GM21423 (cell line): ENCODE results near the gene RIOX2.
"Not testable (repeated sequence)": the region's sequence is repeated elsewhere in the genome, so short reads cannot be mapped to it uniquely, and the experiment has no call there.

Experiments
- ATAC-seq: cut with Tn5 transposase; IDR thresholded peaks from one replicate; pipeline ENCODE4 v1.9.1; 2021; ENCODE audit warnings: mild to moderate bottlenecking, moderate library complexity; ENCODE audit not compliant: unreplicated experiment

RIOX2 gene

GRCh38 chr3:97971679-97972567, at the start of gene RIOX2:
RIOX2 (minus strand) TSS chr3:97972431; CDS start chr3:97967593, 4,838 bp downstream.
- peak; percentile 86 for ATAC-seq

GRCh38 chr3:98020412-98020811, 48.2 kb upstream of the RIOX2 start:
- no peak for ATAC-seq

GRCh38 chr3:98018301-98018700, 46.1 kb upstream of the RIOX2 start:
- no peak for ATAC-seq

- ATAC-seq: no peak
Observed at GRCh38 chr3:98014268-98014585, 42.0 kb upstream of the RIOX2 start.

GRCh38 chr3:98013411-98014267, 41.4 kb upstream of the RIOX2 start:
- no peak for ATAC-seq

- no peak for ATAC-seq
Observed at GRCh38 chr3:98012979-98013378, 40.7 kb upstream of the RIOX2 start.

- not testable (repeated sequence) for ATAC-seq
Observed at GRCh38 chr3:98010883-98011449, 38.7 kb upstream of the RIOX2 start.

- no peak for ATAC-seq
Observed at GRCh38 chr3:98010194-98010882, 38.1 kb upstream of the RIOX2 start.

- peak; percentile 52 for ATAC-seq
Observed at GRCh38 chr3:98008855-98009254, 36.6 kb upstream of the RIOX2 start.

- no peak for ATAC-seq
Observed at GRCh38 chr3:98005438-98005837, 33.2 kb upstream of the RIOX2 start.

GRCh38 chr3:98004721-98005120, 32.5 kb upstream of the RIOX2 start:
- no peak for ATAC-seq

GRCh38 chr3:98003306-98003969, 31.2 kb upstream of the RIOX2 start:
- ATAC-seq: peak; percentile 69

- ATAC-seq: no peak
Observed at GRCh38 chr3:98002717-98003116, 30.5 kb upstream of the RIOX2 start.

- no peak for ATAC-seq
Observed at GRCh38 chr3:97999994-98000393, 27.8 kb upstream of the RIOX2 start.

GRCh38 chr3:97999103-97999502, 26.9 kb upstream of the RIOX2 start:
- no peak for ATAC-seq

- no peak for ATAC-seq
Observed at GRCh38 chr3:97996988-97997387, 24.8 kb upstream of the RIOX2 start.

GRCh38 chr3:97994328-97994945, 22.2 kb upstream of the RIOX2 start:
- no peak for ATAC-seq

GRCh38 chr3:97993526-97993925, 21.3 kb upstream of the RIOX2 start:
- no peak for ATAC-seq

GRCh38 chr3:97992547-97993173, 20.4 kb upstream of the RIOX2 start:
- ATAC-seq: no peak

GRCh38 chr3:97991293-97991682, 19.1 kb upstream of the RIOX2 start:
- no peak for ATAC-seq
